H1 (cell line): ENCODE data around the gene MMADHC. TPM values are rescaled to one million over a fixed set of nuclear protein-coding genes. Genes with fewer than 3 reads are reported as not detected.

Experiments used
- CTCF ChIA-PET: fragments of 300-600 bp; sonication (Branson Sonifier 250); formaldehyde crosslinking; loops from one replicate; lab custom pipeline; 2021; ENCODE audit not compliant: partially characterized antibody; lab: Charles Lee
- POLR2A ChIA-PET: fragments of 300-600 bp; sonication (Branson Sonifier 250); formaldehyde crosslinking; loops from one replicate; lab custom pipeline; 2021; ENCODE audit warnings: inconsistent platforms; ENCODE audit not compliant: partially characterized antibody; lab: Charles Lee
- DNase-seq, 2 experiments: peaks; one replicate each; pipeline versions ENCODE4 v3.0.0 to v3.0.0-alpha.2; 2010 to 2022; ENCODE audit warnings: low spot score in 2 of 2, low read depth in 1 of 2, mixed read lengths in 1 of 2
- FAIRE-seq: peaks from 2 replicates; lab custom pipeline; 2011; peaks lifted over from hg19 to GRCh38; lab: Jason Lieb, UNC
- H2AFZ ChIP-seq: 2 replicates; pipeline ENCODE4 v1.8.1; 2012; ENCODE audit warnings: low read length, inconsistent platforms
- H2AK5ac ChIP-seq: 2 replicates; pipeline ENCODE4 v1.6.1; 2013; ENCODE audit warnings: low read depth, low read length
- H2BK120ac ChIP-seq: replicated peaks from 2 replicates; pipeline ENCODE3; 2013; ENCODE audit warnings: low read depth, low read length, inconsistent platforms
- H2BK12ac ChIP-seq: 2 replicates; pipeline ENCODE4 v1.6.1; 2013; ENCODE audit warnings: low read depth, low read length
- H2BK15ac ChIP-seq: 2 replicates; pipeline ENCODE4 v1.6.1; 2013; ENCODE audit warnings: low read length
- H2BK20ac ChIP-seq: 2 replicates; pipeline ENCODE4 v1.6.1; 2013; ENCODE audit warnings: low read length
- H2BK5ac ChIP-seq: 2 replicates; pipeline ENCODE4 v1.6.1; 2013; ENCODE audit warnings: low read depth, low read length
- H3K14ac ChIP-seq: 2 replicates; pipeline ENCODE4 v1.6.1; 2013; ENCODE audit warnings: inconsistent platforms; ENCODE audit not compliant: insufficient read length
- H3K18ac ChIP-seq: 2 replicates; pipeline ENCODE4 v1.6.1; 2013; ENCODE audit warnings: low read length; ENCODE audit errors: extremely low read depth
- H3K23ac ChIP-seq: 2 replicates; pipeline ENCODE4 v1.6.1; 2013; ENCODE audit warnings: inconsistent platforms; ENCODE audit not compliant: insufficient read length
- H3K23me2 ChIP-seq: 2 replicates; pipeline ENCODE4 v1.6.1; 2013; ENCODE audit warnings: low read depth, low read length
- H3K27ac ChIP-seq: 2 replicates; pipeline ENCODE4 v1.6.1; 2011; ENCODE audit warnings: low read depth, low read length, inconsistent platforms
- H3K27me3 ChIP-seq, 4 experiments: replicated peaks in 1 of 4; 1 replicate in 1 of 4; 2 replicates in 3 of 4; pipeline versions ENCODE4 v1.6.1 to v1.8.1; 2011 to 2013; ENCODE audit warnings: low read length in 3 of 4, mild to moderate bottlenecking in 3 of 4, inconsistent platforms in 2 of 4, mixed read lengths in 2 of 4, moderate library complexity in 1 of 4; ENCODE audit not compliant: control insufficient read depth in 3 of 4, insufficient read depth in 3 of 4; ENCODE audit errors: extremely low read depth in 1 of 4
- H3K36me3 ChIP-seq, 4 experiments: 2 replicates each; pipeline versions ENCODE4 v1.6.1 to v1.8.1; 2011 to 2013; ENCODE audit warnings: mild to moderate bottlenecking in 4 of 4, low read length in 3 of 4, moderate library complexity in 2 of 4, control low read depth in 1 of 4, inconsistent platforms in 1 of 4; ENCODE audit not compliant: insufficient read depth in 4 of 4, control insufficient read depth in 2 of 4
- H3K4ac ChIP-seq: replicated peaks from 2 replicates; pipeline ENCODE3; 2013; ENCODE audit warnings: low read length, low read depth, mixed read lengths, inconsistent platforms; ENCODE audit not compliant: insufficient read length
- H3K4me1 ChIP-seq, 4 experiments: replicated peaks in 1 of 4; 1 replicate in 1 of 4; 2 replicates in 3 of 4; pipeline versions ENCODE4 v1.6.1 to v1.8.1; 2011 to 2013; ENCODE audit warnings: low read length in 3 of 4, inconsistent platforms in 2 of 4, mixed read lengths in 1 of 4; ENCODE audit not compliant: insufficient read depth in 4 of 4, control insufficient read depth in 3 of 4
- H3K4me2 ChIP-seq, 2 experiments: 2 replicates each; pipeline versions ENCODE4 v1.6.1 to v1.8.1; 2011 to 2013; ENCODE audit warnings: low read depth in 2 of 2, low read length in 2 of 2, control low read depth in 1 of 2, inconsistent platforms in 1 of 2, mild to moderate bottlenecking in 1 of 2; ENCODE audit not compliant: insufficient read depth in 1 of 2
- H3K4me3 ChIP-seq, 4 experiments: fragments of 200-600, 300-600 bp in 1 of 4; sonication (generic), shearing (Covaris generic), sonication (Bioruptor Twin) in 1 of 4; 2 replicates each; pipeline versions ENCODE4 v1.5.1 to v1.8.1; 2011 to 2016; ENCODE audit warnings: low read length in 4 of 4, low read depth in 3 of 4, control low read depth in 2 of 4, inconsistent platforms in 2 of 4, mild to moderate bottlenecking in 2 of 4, mixed read lengths in 1 of 4, moderate library complexity in 1 of 4; ENCODE audit not compliant: insufficient read depth in 2 of 4; ENCODE audit errors: extremely low read depth in 1 of 4
- H3K56ac ChIP-seq: replicated peaks from 2 replicates; pipeline ENCODE3; 2013; ENCODE audit warnings: low read depth, mild to moderate bottlenecking, mixed read lengths, low read length, inconsistent platforms; ENCODE audit not compliant: insufficient read length
- H3K79me1 ChIP-seq: 2 replicates; pipeline ENCODE4 v1.6.1; 2013; ENCODE audit warnings: low read depth, low read length, control low read depth
- H3K79me2 ChIP-seq, 2 experiments: 2 replicates each; pipeline versions ENCODE4 v1.6.1 to v1.8.1; 2012 to 2013; ENCODE audit warnings: low read length in 2 of 2, mild to moderate bottlenecking in 2 of 2, inconsistent platforms in 1 of 2; ENCODE audit not compliant: insufficient read depth in 2 of 2, control insufficient read depth in 1 of 2
- H3K9ac ChIP-seq, 4 experiments: replicated peaks in 1 of 4; 1 replicate in 1 of 4; 2 replicates in 3 of 4; pipeline versions ENCODE4 v1.6.1 to v1.8.1; 2011 to 2013; ENCODE audit warnings: low read depth in 3 of 4, low read length in 3 of 4, control low read depth in 2 of 4, mild to moderate bottlenecking in 2 of 4, moderate library complexity in 2 of 4, inconsistent platforms in 1 of 4; ENCODE audit errors: extremely low read depth in 1 of 4
- H3K9me3 ChIP-seq, 2 experiments: 2 replicates each; pipeline versions ENCODE4 v1.6.1 to v1.8.1; 2012 to 2013; ENCODE audit warnings: mild to moderate bottlenecking in 2 of 2, moderate library complexity in 2 of 2, control low read depth in 1 of 2, inconsistent platforms in 1 of 2, low read depth in 1 of 2, low read length in 1 of 2, mixed read lengths in 1 of 2; ENCODE audit not compliant: insufficient read depth in 2 of 2
- H4K20me1 ChIP-seq, 2 experiments: replicated peaks in 1 of 2; 2 replicates each; pipeline versions ENCODE3 to v1.8.1; 2011 to 2013; ENCODE audit warnings: inconsistent platforms in 2 of 2, low read length in 2 of 2, mild to moderate bottlenecking in 1 of 2; ENCODE audit not compliant: insufficient read depth in 2 of 2, control insufficient read depth in 1 of 2
- H4K5ac ChIP-seq: 2 replicates; pipeline ENCODE4 v1.6.1; 2013; ENCODE audit warnings: low read length, low read depth, mixed read lengths, inconsistent platforms; ENCODE audit not compliant: insufficient read length
- H4K8ac ChIP-seq: 2 replicates; pipeline ENCODE4 v1.8.0; 2013; ENCODE audit warnings: mild to moderate bottlenecking, moderate library complexity, low read length, inconsistent platforms; ENCODE audit not compliant: insufficient read depth; ENCODE audit errors: extremely low read depth
- H4K91ac ChIP-seq: replicated peaks from 2 replicates; pipeline ENCODE3; 2013; ENCODE audit warnings: low read length, mixed read lengths, inconsistent platforms; ENCODE audit not compliant: insufficient read length
- GABPA ChIP-seq: IDR thresholded peaks from 2 replicates; pipeline ENCODE4 v1.6.1; 2011; ENCODE audit warnings: mild to moderate bottlenecking, low read length, moderate library complexity, borderline replicate concordance; ENCODE audit not compliant: insufficient read depth
- KDM4A ChIP-seq: IDR thresholded peaks from one replicate; pipeline ENCODE4 v1.7.1; 2012; ENCODE audit warnings: low read depth, mild to moderate bottlenecking, moderate library complexity, low read length, inconsistent platforms; ENCODE audit not compliant: severe bottlenecking
- MAFK ChIP-seq: IDR thresholded peaks from 2 replicates; pipeline ENCODE4 v1.6.1; 2012; ENCODE audit warnings: low read depth, mild to moderate bottlenecking, improper control_type of control experiment, low read length
- NRF1 ChIP-seq: IDR thresholded peaks from 2 replicates; pipeline ENCODE4 v1.6.1; 2011; ENCODE audit warnings: mild to moderate bottlenecking, low read depth, low read length, improper control_type of control experiment
- POLR2A ChIP-seq, 2 experiments: IDR thresholded peaks; 1 replicate in 1 of 2; 2 replicates in 1 of 2; pipeline ENCODE4 v1.6.1; 2011; ENCODE audit warnings: low read depth in 2 of 2, low read length in 2 of 2, mild to moderate bottlenecking in 2 of 2; ENCODE audit errors: control extremely low read depth in 1 of 2
- SIN3A ChIP-seq, 2 experiments: IDR thresholded peaks in 1 of 2; conservative IDR thresholded peaks in 1 of 2; 2 replicates each; pipeline ENCODE4 v1.6.1; 2011 to 2012; ENCODE audit warnings: low read length in 2 of 2, improper control_type of control experiment in 1 of 2, low read depth in 1 of 2, mild to moderate bottlenecking in 1 of 2
- TCF12 ChIP-seq: IDR thresholded peaks from 2 replicates; pipeline ENCODE4 v1.6.1; 2011; ENCODE audit warnings: low read depth, mild to moderate bottlenecking, low read length
- WGBS, 2 experiments: shearing (Covaris generic) in 1 of 2; methylation state at CpG; one replicate each; pipeline versions ENCODE4 v1.1.6 to v1.1.7; 2013 to 2015; ENCODE audit warnings: low lambda C conversion rate in 2 of 2, mixed read lengths in 2 of 2, inconsistent platforms in 1 of 2, low coverage in 1 of 2, missing lambda C conversion rate in 1 of 2; ENCODE audit not compliant: insufficient replicate concordance in 2 of 2, insufficient coverage in 1 of 2, insufficient read length in 1 of 2; ENCODE audit errors: extremely low coverage in 1 of 2, missing lambda C conversion rate in 1 of 2; 5-methylcytosine and 5-hydroxymethylcytosine counted together
- polyA plus RNA-seq, 7 experiments: library from polyadenylated mRNA; depleted of rRNA in 3 of 7; stranded (reverse) in 5 of 7; unstranded in 2 of 7; fragments of >200 nt in 5 of 7; fragments of 200-250 nt in 2 of 7; gene quantifications; 1 replicate in 5 of 7; 2 replicates in 1 of 7; 4 replicates in 1 of 7; pipeline versions ENCODE4 v1.2.1 to v1.2.3, GENCODE V29; 2011 to 2013; ENCODE audit warnings: missing spikeins in 2 of 7, mixed read lengths in 2 of 7
- total RNA-seq: library from RNA; stranded (reverse); fragmentation: NEBNext Ultra II Directional; extraction: Animal tissue kit (Norgen Biotek cat#: 25700); gene quantifications from 2 replicates; pipeline ENCODE4 v1.2.1, GENCODE V29; 2021

MMADHC gene
- total and polyA plus RNA-seq, 2 of the 8 experiments (the other 6 are each of a cell fraction or from before 2014, with no cell fraction given): 61.1 to 130 TPM

DNA sequence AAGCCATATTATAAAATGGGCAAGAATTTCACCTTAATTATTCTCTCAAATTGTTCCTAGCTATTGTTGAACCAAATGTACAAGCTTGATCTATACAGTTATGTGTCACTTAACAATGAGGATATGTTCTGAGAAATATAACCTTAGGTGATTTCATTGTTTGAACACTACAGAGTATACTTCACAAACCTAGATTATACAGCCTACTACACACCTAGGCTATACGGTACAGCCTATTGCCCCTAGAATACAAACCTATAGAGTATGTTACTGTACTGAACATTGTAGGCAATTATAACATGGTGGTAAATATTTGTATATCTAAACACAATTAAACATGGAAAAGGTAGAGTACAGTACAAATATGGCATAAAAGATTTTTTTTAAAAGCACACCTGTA is 42.9 kb upstream of the MMADHC start:
- no peak overlapping the region for H2BK20ac ChIP-seq
- no peak overlapping the region for H3K14ac ChIP-seq
- no peak overlapping the region for H2AFZ ChIP-seq
- H3K23me2 ChIP-seq: no peaks in the 10 kb centered on the region
- no peak overlapping the region for H2BK12ac ChIP-seq
- POLR2A ChIA-PET: no interaction called here
- H3K36me3 ChIP-seq: no peaks in the 10 kb centered on the region
- H2BK120ac ChIP-seq: no peak overlapping the region
- FAIRE-seq (no peak), DNase-seq (no peak)
- H4K5ac ChIP-seq: no peak overlapping the region
- H3K4me3 ChIP-seq: no peak overlapping the region
- H3K79me1 ChIP-seq: no peaks in the 10 kb centered on the region
- H2BK15ac ChIP-seq: no peak overlapping the region
- H2BK5ac ChIP-seq: no peak overlapping the region
- H2AK5ac ChIP-seq: no peak overlapping the region
- H3K4me2 ChIP-seq: no peak overlapping the region
- H3K4ac ChIP-seq: no peak overlapping the region
- H3K79me2 ChIP-seq: no peaks in the 10 kb centered on the region
- CTCF ChIA-PET: interaction anchor here (1.1 kb wide), 1 partner anchor 84 kb away, joined by 3 read pairs; no protein-coding TSS in a partner anchor
- no peaks in the 10 kb centered on the region for H4K20me1 ChIP-seq
- 97% methylated on average over 1 of the region's 1 CpG; no CpG with 5 or more reads in 1 of the 2 experiments for WGBS, 2 experiments
- H3K9me3 ChIP-seq: no peaks in the 10 kb centered on the region
- no peaks in the 10 kb centered on the region for H3K4me1 ChIP-seq
- no peak overlapping the region for H3K9ac ChIP-seq
- no peak overlapping the region for H4K8ac ChIP-seq
- H3K23ac ChIP-seq: no peak overlapping the region
- no peak overlapping the region for H3K56ac ChIP-seq
- no peaks in the 10 kb centered on the region for H3K27me3 ChIP-seq
- no peak overlapping the region for H4K91ac ChIP-seq
- no peak overlapping the region for H3K27ac ChIP-seq
- H3K18ac ChIP-seq: no peak overlapping the region
- TF ChIP-seq KDM4A (no peak), POLR2A (IDR thresholded peaks at IDR 0.05; ENCODE audit: control extremely low read depth in 1 of 2, low read depth in 2 of 2, low read length in 2 of 2) (no peak), MAFK (no peak), GABPA (no peak), NRF1 (no peak), SIN3A (conservative IDR thresholded peaks at IDR 0.05 in 1 of 2, IDR thresholded peaks at IDR 0.05 in 1 of 2; ENCODE audit: low read depth in 1 of 2, low read length in 2 of 2) (no peak), TCF12 (no peak)
